A549 (cell line): ENCODE results near the gene BAHCC1. TPM values are rescaled to one million over a fixed set of nuclear protein-coding genes. Genes with fewer than 3 reads are reported as not detected.
A peak's percentile ranks its signal among the peaks of the same experiment; 100 is the strongest.

Experiments
- BHLHE40 ChIP-seq: IDR thresholded peaks from 2 replicates; pipeline ENCODE4 v1.6.1; 2012; ENCODE audit warnings: low read depth, low read length, inconsistent platforms
- CBX8 ChIP-seq: fragments of 200-600 bp; sonication (generic); IDR thresholded peaks from 2 replicates; pipeline ENCODE4 v1.6.1; 2016
- CHD4 ChIP-seq: fragments of 200-600 bp; sonication (generic); IDR thresholded peaks from 2 replicates; pipeline ENCODE4 v1.6.1; 2016; ENCODE audit warnings: antibody characterized with exemption, mild to moderate bottlenecking, borderline replicate concordance
- EHF ChIP-seq: fragments of 250-450 bp; sonication (Bioruptor Pico); IDR thresholded peaks from 2 replicates; pipeline ENCODE4 v1.5.0; 2020; ENCODE audit warnings: mild to moderate bottlenecking
- EP300 ChIP-seq, 2 experiments: fragments of >200 bp; sonication (Bioruptor Twin); formaldehyde crosslinking; IDR thresholded peaks; 2 replicates in 1 of 2; 3 replicates in 1 of 2; pipeline ENCODE4 v1.6.1; 2016 to 2017
- HEYL ChIP-seq: fragments of 250-450 bp; sonication (Bioruptor Pico); IDR thresholded peaks from 2 replicates; pipeline ENCODE4 v1.8.0; 2021; ENCODE audit warnings: mild to moderate bottlenecking, moderate library complexity
- HOXB13 ChIP-seq: fragments of 250-450 bp; sonication (Bioruptor Pico); IDR thresholded peaks from 2 replicates; pipeline ENCODE4 v1.5.0; 2020; ENCODE audit warnings: low read depth, mild to moderate bottlenecking, moderate library complexity
- JUNB ChIP-seq: fragments of >200 bp; sonication (Bioruptor Twin); formaldehyde crosslinking; IDR thresholded peaks from 2 replicates; pipeline ENCODE4 v1.6.1; 2016
- KDM5A ChIP-seq: fragments of 200-600 bp; sonication (generic); IDR thresholded peaks from 2 replicates; pipeline ENCODE4 v1.6.1; 2016; ENCODE audit warnings: antibody characterized with exemption, mild to moderate bottlenecking
- NFE2L2 ChIP-seq: fragments of 150-350 bp; conservative IDR thresholded peaks from 2 replicates; pipeline ENCODE4 v1.6.1; 2014; ENCODE audit warnings: low read length
- NPAS2 ChIP-seq: fragments of 250-450 bp; sonication (Bioruptor Pico); IDR thresholded peaks from 2 replicates; pipeline ENCODE4 v1.8.0; 2022; ENCODE audit warnings: mild to moderate bottlenecking, moderate library complexity, borderline replicate concordance
- PHF8 ChIP-seq: fragments of 200-600 bp; sonication (generic); IDR thresholded peaks from 2 replicates; pipeline ENCODE4 v1.6.1; 2016; ENCODE audit warnings: low read depth, mild to moderate bottlenecking, antibody characterized with exemption, moderate library complexity, borderline replicate concordance
- SMC3 ChIP-seq: fragments of >200 bp; sonication (Bioruptor Twin); formaldehyde crosslinking; IDR thresholded peaks from 3 replicates; pipeline ENCODE4 v1.6.1; 2018; ENCODE audit warnings: inconsistent platforms
- SREBF2 ChIP-seq: fragments of 450-650 bp; IDR thresholded peaks from 2 replicates; pipeline ENCODE4 v1.6.1; 2014; ENCODE audit warnings: mild to moderate bottlenecking, moderate library complexity
- USF2 ChIP-seq: fragments of 450-650 bp; IDR thresholded peaks from 2 replicates; pipeline ENCODE4 v1.6.1; 2014; ENCODE audit warnings: antibody characterized with exemption
- ZFP36 ChIP-seq: fragments of 450-650 bp; IDR thresholded peaks from 2 replicates; pipeline ENCODE4 v1.6.1; 2014; ENCODE audit warnings: borderline replicate concordance; ENCODE audit not compliant: partially characterized antibody
- ZSCAN20 ChIP-seq: fragments of 250-450 bp; sonication (Bioruptor Pico); IDR thresholded peaks from 2 replicates; pipeline ENCODE4 v1.8.0; 2022; ENCODE audit warnings: mild to moderate bottlenecking, moderate library complexity
- polyA plus RNA-seq, 4 experiments: library from polyadenylated mRNA; depleted of rRNA in 3 of 4; stranded (reverse); fragments of >200 nt; fragmentation: RNase III in 1 of 4; extraction: RNeasy Plus Mini Kit Qiagen cat#74134 plus additional on column Dnase treatment in 1 of 4; gene quantifications; 2 replicates in 3 of 4; 3 replicates in 1 of 4; pipeline ENCODE4 v1.2.3, GENCODE V29; 2011 to 2017
- TF ChIP-seq, protein P1 (sequence below): fragments of 200-600 bp; sonication (generic); IDR thresholded peaks from 2 replicates; pipeline ENCODE4 v1.6.1; 2016; ENCODE audit warnings: antibody characterized with exemption, mild to moderate bottlenecking, moderate library complexity
- TF ChIP-seq, protein P2 (sequence below): fragments of 250-450 bp; sonication (Bioruptor Pico); IDR thresholded peaks from 2 replicates; pipeline ENCODE4 v1.5.0; 2020; ENCODE audit warnings: low read depth, mild to moderate bottlenecking, moderate library complexity
- TF ChIP-seq, protein P3 (sequence below): IDR thresholded peaks from 2 replicates; pipeline ENCODE4 v1.6.1; 2012
- TF ChIP-seq, protein P4 (sequence below): fragments of >200 bp; sonication (Bioruptor Twin); formaldehyde crosslinking; IDR thresholded peaks from 2 replicates; pipeline ENCODE4 v1.6.1; 2016
- TF ChIP-seq, protein P5 (sequence below): IDR thresholded peaks from 2 replicates; pipeline ENCODE4 v1.6.1; 2012

Gene BAHCC1
- polyA plus RNA-seq, 2 of the 4 experiments (the other 2 are of a cell fraction), result 2.6 to 5.8 TPM

DNA sequence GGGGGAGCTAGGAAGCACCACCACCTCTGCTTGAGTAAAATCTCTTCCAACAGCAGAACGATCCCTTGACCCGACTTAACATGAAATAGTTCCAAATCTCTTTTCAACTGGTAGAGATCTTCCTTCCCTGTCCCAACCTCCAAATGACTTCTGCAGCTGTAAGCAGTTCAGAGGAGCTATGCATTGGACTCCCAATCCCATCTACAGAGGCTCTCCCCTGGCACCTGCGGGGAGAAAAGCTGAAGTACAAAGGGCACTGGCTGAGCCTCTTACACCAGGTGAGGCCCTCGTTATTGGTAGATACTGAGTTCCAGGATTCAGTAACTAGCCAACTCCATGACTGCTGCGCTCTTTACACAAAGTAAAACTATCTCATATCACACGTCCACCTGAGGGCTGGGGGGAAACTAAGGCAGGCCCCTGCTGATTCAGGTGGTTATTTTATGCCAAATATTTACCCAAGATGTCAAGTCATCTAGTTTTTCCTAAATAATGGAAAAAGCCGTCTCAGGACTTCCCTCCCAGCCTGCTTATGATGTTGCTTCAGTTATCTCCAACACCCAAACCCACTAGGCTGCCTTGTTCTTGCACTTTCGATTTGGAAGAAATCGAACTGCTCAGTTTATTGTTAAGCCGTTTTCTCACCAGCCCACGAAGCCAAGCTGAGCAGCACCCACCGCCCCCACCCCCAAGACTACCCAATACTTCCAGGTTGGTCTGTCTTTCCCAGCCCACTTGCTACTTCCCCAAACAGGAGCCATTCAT lies 114.1 kb downstream of the BAHCC1 start (continued):
- TF ChIP-seq, protein P1, sequence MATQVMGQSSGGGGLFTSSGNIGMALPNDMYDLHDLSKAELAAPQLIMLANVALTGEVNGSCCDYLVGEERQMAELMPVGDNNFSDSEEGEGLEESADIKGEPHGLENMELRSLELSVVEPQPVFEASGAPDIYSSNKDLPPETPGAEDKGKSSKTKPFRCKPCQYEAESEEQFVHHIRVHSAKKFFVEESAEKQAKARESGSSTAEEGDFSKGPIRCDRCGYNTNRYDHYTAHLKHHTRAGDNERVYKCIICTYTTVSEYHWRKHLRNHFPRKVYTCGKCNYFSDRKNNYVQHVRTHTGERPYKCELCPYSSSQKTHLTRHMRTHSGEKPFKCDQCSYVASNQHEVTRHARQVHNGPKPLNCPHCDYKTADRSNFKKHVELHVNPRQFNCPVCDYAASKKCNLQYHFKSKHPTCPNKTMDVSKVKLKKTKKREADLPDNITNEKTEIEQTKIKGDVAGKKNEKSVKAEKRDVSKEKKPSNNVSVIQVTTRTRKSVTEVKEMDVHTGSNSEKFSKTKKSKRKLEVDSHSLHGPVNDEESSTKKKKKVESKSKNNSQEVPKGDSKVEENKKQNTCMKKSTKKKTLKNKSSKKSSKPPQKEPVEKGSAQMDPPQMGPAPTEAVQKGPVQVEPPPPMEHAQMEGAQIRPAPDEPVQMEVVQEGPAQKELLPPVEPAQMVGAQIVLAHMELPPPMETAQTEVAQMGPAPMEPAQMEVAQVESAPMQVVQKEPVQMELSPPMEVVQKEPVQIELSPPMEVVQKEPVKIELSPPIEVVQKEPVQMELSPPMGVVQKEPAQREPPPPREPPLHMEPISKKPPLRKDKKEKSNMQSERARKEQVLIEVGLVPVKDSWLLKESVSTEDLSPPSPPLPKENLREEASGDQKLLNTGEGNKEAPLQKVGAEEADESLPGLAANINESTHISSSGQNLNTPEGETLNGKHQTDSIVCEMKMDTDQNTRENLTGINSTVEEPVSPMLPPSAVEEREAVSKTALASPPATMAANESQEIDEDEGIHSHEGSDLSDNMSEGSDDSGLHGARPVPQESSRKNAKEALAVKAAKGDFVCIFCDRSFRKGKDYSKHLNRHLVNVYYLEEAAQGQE, result 0 out of 2 replicates have a peak, but pooled peaks have one; percentile 23
- TF ChIP-seq SREBF2 (no peak), KDM5A (no peak), BHLHE40 (no peak), NFE2L2 (no peak), SMC3 (0 out of 3 replicates have a peak, but pooled peaks have one; percentile 4), USF2 (no peak), ZSCAN20 (no peak), EP300 (IDR thresholded peaks at IDR 0.05) (no peak), HOXB13 (CRISPR knock-in tag) (peak; percentile 25; the same call in 1 of the 2 replicates), HEYL (CRISPR knock-in tag) (no peak), EHF (CRISPR knock-in tag) (peak; percentile 74), JUNB (no peak), CHD4 (no peak), CBX8 (no peak), NPAS2 (CRISPR knock-in tag) (no peak), PHF8 (no peak), ZFP36 (no peak)
- TF ChIP-seq, protein P2, sequence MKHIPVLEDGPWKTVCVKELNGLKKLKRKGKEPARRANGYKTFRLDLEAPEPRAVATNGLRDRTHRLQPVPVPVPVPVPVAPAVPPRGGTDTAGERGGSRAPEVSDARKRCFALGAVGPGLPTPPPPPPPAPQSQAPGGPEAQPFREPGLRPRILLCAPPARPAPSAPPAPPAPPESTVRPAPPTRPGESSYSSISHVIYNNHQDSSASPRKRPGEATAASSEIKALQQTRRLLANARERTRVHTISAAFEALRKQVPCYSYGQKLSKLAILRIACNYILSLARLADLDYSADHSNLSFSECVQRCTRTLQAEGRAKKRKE (CRISPR knock-in tag), result peak; percentile 54; the same call in 1 of the 2 replicates
- TF ChIP-seq, protein P3, sequence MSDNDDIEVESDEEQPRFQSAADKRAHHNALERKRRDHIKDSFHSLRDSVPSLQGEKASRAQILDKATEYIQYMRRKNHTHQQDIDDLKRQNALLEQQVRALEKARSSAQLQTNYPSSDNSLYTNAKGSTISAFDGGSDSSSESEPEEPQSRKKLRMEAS, result peak; percentile 2; the same call in 1 of the 2 replicates
- TF ChIP-seq, protein P4, sequence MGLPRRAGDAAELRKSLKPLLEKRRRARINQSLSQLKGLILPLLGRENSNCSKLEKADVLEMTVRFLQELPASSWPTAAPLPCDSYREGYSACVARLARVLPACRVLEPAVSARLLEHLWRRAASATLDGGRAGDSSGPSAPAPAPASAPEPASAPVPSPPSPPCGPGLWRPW, result no peak
- TF ChIP-seq, protein P5, sequence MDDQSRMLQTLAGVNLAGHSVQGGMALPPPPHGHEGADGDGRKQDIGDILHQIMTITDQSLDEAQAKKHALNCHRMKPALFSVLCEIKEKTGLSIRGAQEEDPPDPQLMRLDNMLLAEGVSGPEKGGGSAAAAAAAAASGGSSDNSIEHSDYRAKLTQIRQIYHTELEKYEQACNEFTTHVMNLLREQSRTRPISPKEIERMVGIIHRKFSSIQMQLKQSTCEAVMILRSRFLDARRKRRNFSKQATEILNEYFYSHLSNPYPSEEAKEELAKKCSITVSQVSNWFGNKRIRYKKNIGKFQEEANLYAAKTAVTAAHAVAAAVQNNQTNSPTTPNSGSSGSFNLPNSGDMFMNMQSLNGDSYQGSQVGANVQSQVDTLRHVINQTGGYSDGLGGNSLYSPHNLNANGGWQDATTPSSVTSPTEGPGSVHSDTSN, result peak; percentile 86
- TF ChIP-seq, all 56 proteins: peak for 21
